ENCODE results near the gene NDUFB10. TPM values are rescaled to one million over a fixed set of nuclear protein-coding genes. Genes with fewer than 3 reads are reported as not detected.

Gene NDUFB10
- polyA plus RNA-seq, 1 donor from 2014 or later: 217 TPM

DNA sequence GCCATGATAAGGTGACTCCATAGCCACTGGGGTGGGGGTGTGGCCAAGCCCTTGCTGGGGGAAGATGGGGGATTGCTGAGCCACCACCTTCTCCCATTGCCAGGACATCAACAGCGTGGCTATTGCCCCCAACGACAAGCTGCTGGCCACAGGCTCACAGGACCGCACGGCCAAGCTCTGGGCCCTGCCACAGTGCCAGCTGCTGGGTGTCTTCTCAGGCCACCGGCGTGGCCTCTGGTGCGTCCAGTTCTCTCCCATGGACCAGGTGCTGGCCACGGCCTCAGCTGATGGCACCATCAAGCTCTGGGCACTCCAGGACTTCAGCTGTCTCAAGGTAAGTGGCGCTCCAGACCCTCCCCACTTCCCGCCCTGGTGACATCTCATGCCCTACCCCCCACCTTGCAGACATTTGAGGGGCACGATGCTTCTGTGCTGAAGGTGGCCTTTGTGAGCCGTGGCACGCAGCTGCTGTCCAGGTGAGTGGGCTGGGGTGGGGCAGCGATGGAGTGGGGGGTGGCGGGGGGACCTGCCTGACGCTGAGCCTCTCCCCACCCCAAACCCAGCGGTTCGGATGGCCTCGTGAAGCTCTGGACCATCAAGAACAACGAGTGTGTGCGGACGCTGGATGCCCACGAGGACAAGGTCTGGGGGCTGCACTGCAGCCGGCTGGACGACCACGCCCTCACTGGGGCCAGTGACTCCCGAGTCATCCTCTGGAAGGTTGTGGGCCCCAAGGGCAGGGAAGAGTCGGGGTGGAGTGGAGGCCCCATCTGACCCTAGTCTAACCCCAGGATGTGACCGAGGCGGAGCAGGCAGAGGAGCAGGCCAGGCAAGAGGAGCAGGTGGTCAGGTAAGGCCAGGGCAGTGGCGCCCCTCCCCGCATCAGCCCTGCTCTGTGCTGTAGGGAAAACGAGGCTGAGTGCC is 17.9 kb downstream of the NDUFB10 start:
- peaks cover 5% of the 10 kb centered on the region for H3K79me2 ChIP-seq (replicated peaks; ENCODE audit: insufficient read depth, low read length)
- H3K36me3 ChIP-seq (ENCODE audit: insufficient read depth, low read length): no peaks in the 10 kb centered on the region
- no peak overlapping the region for H2AFZ ChIP-seq (ENCODE audit: low read depth, low read length)

DNA sequence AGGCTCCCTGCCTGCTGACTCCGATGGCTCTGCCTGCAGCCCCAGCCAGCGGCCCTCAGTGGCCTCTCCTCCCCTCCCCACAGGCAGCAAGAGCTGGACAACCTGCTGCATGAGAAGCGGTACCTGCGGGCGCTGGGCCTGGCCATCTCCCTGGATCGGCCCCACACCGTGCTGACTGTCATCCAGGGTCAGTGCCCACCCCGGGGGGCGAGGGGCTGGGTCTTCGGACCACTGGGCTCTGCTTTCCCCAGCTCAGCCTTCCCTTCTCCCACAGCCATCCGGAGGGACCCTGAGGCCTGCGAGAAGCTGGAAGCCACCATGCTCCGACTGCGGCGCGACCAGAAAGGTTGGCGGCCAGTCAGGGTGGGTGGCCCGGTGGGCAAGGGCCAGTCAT is 18.5 kb downstream of the NDUFB10 start:
- H4K20me1 ChIP-seq (ENCODE audit: insufficient read depth): no peaks in the 10 kb centered on the region
- no peak overlapping the region for H3K9ac ChIP-seq (ENCODE audit: low read length)
- no peaks in the 10 kb centered on the region for H3F3A ChIP-seq (ENCODE audit: insufficient read depth, low read length, poor library complexity, severe bottlenecking)
- no peak overlapping the region for H3K27ac ChIP-seq (ENCODE audit: low read length)
- H3K36me3 ChIP-seq (ENCODE audit: insufficient read depth, low read length): no peaks in the 10 kb centered on the region
- no peaks in the 10 kb centered on the region for H3K9me2 ChIP-seq (ENCODE audit: insufficient read depth, low read length)
- no peak overlapping the region for H3K4me2 ChIP-seq (ENCODE audit: low read length)
- H3K4me3 ChIP-seq (ENCODE audit: low read length): no peak overlapping the region
- H3K9me3 ChIP-seq (ENCODE audit: low read length): no peaks in the 10 kb centered on the region
- H3K27me3 ChIP-seq (ENCODE audit: insufficient read depth, low read depth, low read length): peaks cover 29% of the 10 kb centered on the region
- H3K79me2 ChIP-seq (replicated peaks; ENCODE audit: insufficient read depth, low read length): peaks cover under 1% of the 10 kb centered on the region
- no peak overlapping the region for H2AFZ ChIP-seq (ENCODE audit: low read depth, low read length)
- TF ChIP-seq EP300 (conservative IDR thresholded peaks at IDR 0.05; ENCODE audit: poor library complexity, severe bottlenecking): no peak
- no peak for TF ChIP-seq MXI1 (conservative IDR thresholded peaks at IDR 0.05; ENCODE audit: poor library complexity, severe bottlenecking)
- TF ChIP-seq CTCF (IDR thresholded peaks at IDR 0.05; ENCODE audit: poor library complexity, severe bottlenecking): no peak
- no peak for TF ChIP-seq EZH2 (IDR thresholded peaks at IDR 0.05; ENCODE audit: borderline replicate concordance, insufficient read depth, low read length, poor library complexity, severe bottlenecking)
- no peak for TF ChIP-seq RAD21 (conservative IDR thresholded peaks at IDR 0.05)
- TF ChIP-seq, protein P1, sequence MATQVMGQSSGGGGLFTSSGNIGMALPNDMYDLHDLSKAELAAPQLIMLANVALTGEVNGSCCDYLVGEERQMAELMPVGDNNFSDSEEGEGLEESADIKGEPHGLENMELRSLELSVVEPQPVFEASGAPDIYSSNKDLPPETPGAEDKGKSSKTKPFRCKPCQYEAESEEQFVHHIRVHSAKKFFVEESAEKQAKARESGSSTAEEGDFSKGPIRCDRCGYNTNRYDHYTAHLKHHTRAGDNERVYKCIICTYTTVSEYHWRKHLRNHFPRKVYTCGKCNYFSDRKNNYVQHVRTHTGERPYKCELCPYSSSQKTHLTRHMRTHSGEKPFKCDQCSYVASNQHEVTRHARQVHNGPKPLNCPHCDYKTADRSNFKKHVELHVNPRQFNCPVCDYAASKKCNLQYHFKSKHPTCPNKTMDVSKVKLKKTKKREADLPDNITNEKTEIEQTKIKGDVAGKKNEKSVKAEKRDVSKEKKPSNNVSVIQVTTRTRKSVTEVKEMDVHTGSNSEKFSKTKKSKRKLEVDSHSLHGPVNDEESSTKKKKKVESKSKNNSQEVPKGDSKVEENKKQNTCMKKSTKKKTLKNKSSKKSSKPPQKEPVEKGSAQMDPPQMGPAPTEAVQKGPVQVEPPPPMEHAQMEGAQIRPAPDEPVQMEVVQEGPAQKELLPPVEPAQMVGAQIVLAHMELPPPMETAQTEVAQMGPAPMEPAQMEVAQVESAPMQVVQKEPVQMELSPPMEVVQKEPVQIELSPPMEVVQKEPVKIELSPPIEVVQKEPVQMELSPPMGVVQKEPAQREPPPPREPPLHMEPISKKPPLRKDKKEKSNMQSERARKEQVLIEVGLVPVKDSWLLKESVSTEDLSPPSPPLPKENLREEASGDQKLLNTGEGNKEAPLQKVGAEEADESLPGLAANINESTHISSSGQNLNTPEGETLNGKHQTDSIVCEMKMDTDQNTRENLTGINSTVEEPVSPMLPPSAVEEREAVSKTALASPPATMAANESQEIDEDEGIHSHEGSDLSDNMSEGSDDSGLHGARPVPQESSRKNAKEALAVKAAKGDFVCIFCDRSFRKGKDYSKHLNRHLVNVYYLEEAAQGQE (IDR thresholded peaks at IDR 0.05; ENCODE audit: borderline replicate concordance): no peak

More for the DNA sequence above, 17.9 kb downstream of the NDUFB10 start:
- H3K27ac ChIP-seq (ENCODE audit: low read length): no peak overlapping the region
- no peak overlapping the region for H3K4me3 ChIP-seq (ENCODE audit: low read length)
- H3K27me3 ChIP-seq (ENCODE audit: insufficient read depth, low read depth, low read length): peaks cover 29% of the 10 kb centered on the region
- no peaks in the 10 kb centered on the region for H3F3A ChIP-seq (ENCODE audit: insufficient read depth, low read length, poor library complexity, severe bottlenecking)
- no peaks in the 10 kb centered on the region for H3K9me2 ChIP-seq (ENCODE audit: insufficient read depth, low read length)
- no peaks in the 10 kb centered on the region for H3K9me3 ChIP-seq (ENCODE audit: low read length)
- H3K9ac ChIP-seq (ENCODE audit: low read length): no peak overlapping the region
- TF ChIP-seq, protein P1 (IDR thresholded peaks at IDR 0.05; ENCODE audit: borderline replicate concordance): no peak
- TF ChIP-seq EP300 (conservative IDR thresholded peaks at IDR 0.05; ENCODE audit: poor library complexity, severe bottlenecking) (no peak), POLR2AphosphoS5 (IDR thresholded peaks at IDR 0.05) (no peak), TAF1 (IDR thresholded peaks at IDR 0.05; ENCODE audit: low read depth) (no peak), RAD21 (conservative IDR thresholded peaks at IDR 0.05) (no peak), EZH2 (IDR thresholded peaks at IDR 0.05; ENCODE audit: borderline replicate concordance, insufficient read depth, low read length, poor library complexity, severe bottlenecking) (no peak), MXI1 (conservative IDR thresholded peaks at IDR 0.05; ENCODE audit: poor library complexity, severe bottlenecking) (no peak), CTCF (IDR thresholded peaks at IDR 0.05; ENCODE audit: poor library complexity, severe bottlenecking) (no peak), SMC3 (conservative IDR thresholded peaks at IDR 0.05; ENCODE audit: poor library complexity) (no peak)
- H4K20me1 ChIP-seq (ENCODE audit: insufficient read depth): no peaks in the 10 kb centered on the region
- no peak overlapping the region for H3K4me2 ChIP-seq (ENCODE audit: low read length)
